CD4-positive, alpha-beta T cell treated with Interferon alpha-2 for 1 hour (primary cell): ENCODE results near the gene SLC43A2.

Experiments
- DNase-seq, 2 donors: peaks; one replicate each; pipeline ENCODE4 v3.0.0-alpha.2; 2020 to 2022

SLC43A2 gene

GRCh38 chr17:1643293-1643998 lies 14.8 kb upstream of the SLC43A2 start:
- DNase-seq: peak; percentile 67 to 77

- no peak for DNase-seq
Measured at GRCh38 chr17:1641065-1641403, 12.4 kb upstream of the SLC43A2 start.

GRCh38 chr17:1640329-1641064 lies 11.9 kb upstream of the SLC43A2 start:
- peak in 1 of 2 donors; percentile 4 for DNase-seq

- no peak for DNase-seq
Measured at GRCh38 chr17:1639549-1640180, 11.0 kb upstream of the SLC43A2 start.

GRCh38 chr17:1638624-1639300 lies 10.1 kb upstream of the SLC43A2 start:
- DNase-seq: no peak

GRCh38 chr17:1638171-1638590 lies 9.5 kb upstream of the SLC43A2 start:
- no peak for DNase-seq

- DNase-seq: no peak
Measured at GRCh38 chr17:1636732-1637285, 8.2 kb upstream of the SLC43A2 start.

GRCh38 chr17:1635675-1636465 lies 7.2 kb upstream of the SLC43A2 start:
- no peak for DNase-seq

GRCh38 chr17:1634841-1635650 lies 6.4 kb upstream of the SLC43A2 start:
- no peak for DNase-seq

- DNase-seq: no peak
Measured at GRCh38 chr17:1630662-1631061, 2.0 kb upstream of the SLC43A2 start.

- DNase-seq: peak; percentile 78 to 79
Measured at GRCh38 chr17:1629504-1630310, 1.1 kb upstream of the SLC43A2 start.

- peak; percentile 91 to 93 for DNase-seq
Measured at GRCh38 chr17:1628856-1629503, 346 bp upstream of the SLC43A2 start.

- DNase-seq: peak in 1 of 2 donors; percentile 49
Measured at GRCh38 chr17:1627182-1627981, 1.3 kb downstream of the SLC43A2 start.

GRCh38 chr17:1626333-1626732 lies 2.3 kb downstream of the SLC43A2 start:
- DNase-seq: no peak

- DNase-seq: no peak
Measured at GRCh38 chr17:1625581-1625980, 3.1 kb downstream of the SLC43A2 start.

GRCh38 chr17:1625053-1625452 lies 3.6 kb downstream of the SLC43A2 start:
- no peak for DNase-seq

- no peak for DNase-seq
Measured at GRCh38 chr17:1624650-1625049, 4.0 kb downstream of the SLC43A2 start.

- no peak for DNase-seq
Measured at GRCh38 chr17:1623057-1623630, 5.5 kb downstream of the SLC43A2 start.
